ENCODE data around the gene PTPRN. TPM values are rescaled to one million over a fixed set of nuclear protein-coding genes. Genes with fewer than 3 reads are reported as not detected.

The PTPRN gene
- total RNA-seq, 1 donor: under 0.01 TPM

- TF ChIP-seq CTCF (IDR thresholded peaks at IDR 0.05; ENCODE audit: extremely low read depth, low read depth, low read length): no peak
- Histone ChIP-seq H3K9me3 (ENCODE audit: low read depth, low read length) (no peaks in the 10 kb centered on the region), H2AFZ (ENCODE audit: low read length) (no peak overlapping the region), H3K36me3 (ENCODE audit: insufficient read depth, low read length) (no peaks in the 10 kb centered on the region), H3K27ac (ENCODE audit: low read depth, low read length) (no peak overlapping the region), H3K27me3 (ENCODE audit: insufficient read depth, low read length) (peaks cover 15% of the 10 kb centered on the region), H3K4me3 (ENCODE audit: insufficient read depth, low read length) (no peak overlapping the region), H3K4me2 (ENCODE audit: insufficient read depth, low read length) (no peak overlapping the region), H4K20me1 (ENCODE audit: insufficient read depth, low read length) (no peaks in the 10 kb centered on the region), H3K4me1 (ENCODE audit: insufficient read depth, low read length) (no peaks in the 10 kb centered on the region), H3K79me2 (ENCODE audit: insufficient read depth, low read length) (no peaks in the 10 kb centered on the region)
- peak; percentile 62 for DNase-seq (ENCODE audit: insufficient read length, low spot score, missing footprints)
Observed at GRCh38 chr2:219344751-219345430, 35.7 kb upstream of the PTPRN start.

- Histone ChIP-seq H3K79me2 (ENCODE audit: insufficient read depth, low read length) (no peaks in the 10 kb centered on the region), H3K27ac (ENCODE audit: low read depth, low read length) (no peak overlapping the region), H4K20me1 (ENCODE audit: insufficient read depth, low read length) (no peaks in the 10 kb centered on the region), H3K4me2 (ENCODE audit: insufficient read depth, low read length) (no peak overlapping the region), H3K36me3 (ENCODE audit: insufficient read depth, low read length) (no peaks in the 10 kb centered on the region), H3K4me3 (ENCODE audit: insufficient read depth, low read length) (no peak overlapping the region), H2AFZ (ENCODE audit: low read length) (no peak overlapping the region), H3K27me3 (ENCODE audit: insufficient read depth, low read length) (peaks cover 48% of the 10 kb centered on the region), H3K4me1 (ENCODE audit: insufficient read depth, low read length) (no peaks in the 10 kb centered on the region), H3K9me3 (ENCODE audit: low read depth, low read length) (no peaks in the 10 kb centered on the region)
- no peak for TF ChIP-seq CTCF (IDR thresholded peaks at IDR 0.05; ENCODE audit: extremely low read depth, low read depth, low read length)
- DNase-seq (ENCODE audit: insufficient read length, low spot score, missing footprints): no peak
Observed at GRCh38 chr2:219335373-219335786, 26.2 kb upstream of the PTPRN start.

GRCh38 chr2:219334076-219334475 lies 24.9 kb upstream of the PTPRN start:
- no peaks in the 10 kb centered on the region for H3K4me1 ChIP-seq (ENCODE audit: insufficient read depth, low read length)
- no peaks in the 10 kb centered on the region for H4K20me1 ChIP-seq (ENCODE audit: insufficient read depth, low read length)
- H3K79me2 ChIP-seq (ENCODE audit: insufficient read depth, low read length): no peaks in the 10 kb centered on the region
- H3K27ac ChIP-seq (ENCODE audit: low read depth, low read length): no peak overlapping the region
- H3K36me3 ChIP-seq (ENCODE audit: insufficient read depth, low read length): no peaks in the 10 kb centered on the region
- no peak for TF ChIP-seq CTCF (IDR thresholded peaks at IDR 0.05; ENCODE audit: extremely low read depth, low read depth, low read length)
- H3K9me3 ChIP-seq (ENCODE audit: low read depth, low read length): no peaks in the 10 kb centered on the region
- DNase-seq (ENCODE audit: insufficient read length, low spot score, missing footprints): no peak
- peaks cover 46% of the 10 kb centered on the region for H3K27me3 ChIP-seq (ENCODE audit: insufficient read depth, low read length)
- H3K4me3 ChIP-seq (ENCODE audit: insufficient read depth, low read length): no peak overlapping the region
- no peak overlapping the region for H2AFZ ChIP-seq (ENCODE audit: low read length)
- H3K4me2 ChIP-seq (ENCODE audit: insufficient read depth, low read length): no peak overlapping the region

- H3K4me3 ChIP-seq (ENCODE audit: insufficient read depth, low read length): no peak within 1 kb of the TSS
- H3K27me3 ChIP-seq (ENCODE audit: insufficient read depth, low read length): peaks cover 55% of the 10 kb centered on the region
- H3K79me2 ChIP-seq (ENCODE audit: insufficient read depth, low read length): no peaks in the 10 kb centered on the region
- H3K9me3 ChIP-seq (ENCODE audit: low read depth, low read length): no peaks in the 10 kb centered on the region
- no peak for TF ChIP-seq CTCF (IDR thresholded peaks at IDR 0.05; ENCODE audit: extremely low read depth, low read depth, low read length)
- no peak within 1 kb of the TSS for H3K27ac ChIP-seq (ENCODE audit: low read depth, low read length)
- H4K20me1 ChIP-seq (ENCODE audit: insufficient read depth, low read length): no peaks in the 10 kb centered on the region
- no peaks in the 10 kb centered on the region for H3K4me1 ChIP-seq (ENCODE audit: insufficient read depth, low read length)
- no peaks in the 10 kb centered on the region for H3K36me3 ChIP-seq (ENCODE audit: insufficient read depth, low read length)
- H2AFZ ChIP-seq (ENCODE audit: low read length): no peak within 1 kb of the TSS
- DNase-seq (ENCODE audit: insufficient read length, low spot score, missing footprints): peak; percentile 75
- H3K4me2 ChIP-seq (ENCODE audit: insufficient read depth, low read length): no peak within 1 kb of the TSS
Observed at GRCh38 chr2:219332542-219332941, 23.3 kb upstream of the PTPRN start, which contains the start of gene RESP18. Gene RESP18 (minus strand): TSS chr2:219332744.

Data from osteoblast (primary cell).